ENCODE results near the gene MSX2.

MSX2 gene

GRCh38 chr5:174724484-174725260 is at the start of gene MSX2:
MSX2 (plus strand) TSS chr5:174724582; CDS start chr5:174724660, 78 bp downstream.
- peak; percentile 77 for DNase-seq

DNA sequence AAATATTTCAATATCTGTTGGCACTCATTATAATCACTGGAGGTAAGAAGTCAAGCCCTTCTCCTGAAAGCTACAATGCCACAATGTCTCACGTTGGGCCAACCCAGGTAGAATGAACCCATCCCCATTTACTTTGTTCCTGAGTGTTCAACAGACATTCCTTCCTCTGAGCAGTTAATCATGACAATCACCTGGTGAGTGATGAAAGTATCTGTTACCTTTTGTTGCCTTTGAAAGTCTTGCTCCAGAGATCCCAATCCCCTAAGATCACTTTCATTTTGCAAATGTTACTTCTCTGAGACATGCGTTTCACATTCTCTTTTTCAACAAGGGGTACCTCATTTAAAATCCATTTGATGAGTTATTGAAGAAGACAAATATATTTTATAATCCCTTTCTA is 49.3 kb upstream of the MSX2 start:
- DNase-seq, result no peak

DNA sequence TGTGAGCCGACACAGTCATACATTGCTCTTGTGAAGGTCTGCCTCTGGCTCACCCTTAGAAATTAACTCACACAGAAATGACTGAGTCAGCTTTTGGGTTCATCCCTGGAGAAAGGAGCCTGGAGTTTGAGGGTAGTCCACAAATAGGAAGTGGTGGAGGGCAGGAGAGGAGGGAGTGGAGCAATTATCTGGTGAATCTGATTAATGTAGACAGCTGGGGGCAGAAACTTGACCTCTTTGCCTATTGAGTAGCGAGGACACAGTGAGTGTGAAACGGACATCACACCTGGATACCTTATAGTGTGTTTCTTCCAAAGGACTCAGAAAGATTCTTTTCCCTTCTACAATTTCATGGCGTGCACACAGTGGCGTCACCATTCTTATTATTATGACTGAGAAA is 48.5 kb upstream of the MSX2 start:
- no peak for DNase-seq

DNA sequence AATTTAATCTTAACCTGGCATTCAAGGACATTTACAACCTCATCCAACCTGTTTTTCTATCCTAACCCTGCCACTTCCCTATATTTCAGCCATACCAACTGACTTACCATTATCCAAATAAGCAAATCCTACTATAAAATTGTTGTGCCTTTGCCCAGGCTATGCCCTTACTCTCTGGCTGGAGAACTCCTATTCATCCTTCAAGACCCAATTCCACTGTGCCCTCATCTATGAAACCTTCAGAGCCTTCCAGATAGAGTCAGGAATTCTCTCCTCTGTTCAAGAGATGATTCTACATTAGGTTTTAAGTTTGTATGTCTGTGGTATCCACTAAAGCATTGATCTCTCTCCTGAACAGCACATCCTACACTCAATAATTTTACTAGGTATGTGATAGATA is 46.3 kb upstream of the MSX2 start:
- no peak for DNase-seq

DNA sequence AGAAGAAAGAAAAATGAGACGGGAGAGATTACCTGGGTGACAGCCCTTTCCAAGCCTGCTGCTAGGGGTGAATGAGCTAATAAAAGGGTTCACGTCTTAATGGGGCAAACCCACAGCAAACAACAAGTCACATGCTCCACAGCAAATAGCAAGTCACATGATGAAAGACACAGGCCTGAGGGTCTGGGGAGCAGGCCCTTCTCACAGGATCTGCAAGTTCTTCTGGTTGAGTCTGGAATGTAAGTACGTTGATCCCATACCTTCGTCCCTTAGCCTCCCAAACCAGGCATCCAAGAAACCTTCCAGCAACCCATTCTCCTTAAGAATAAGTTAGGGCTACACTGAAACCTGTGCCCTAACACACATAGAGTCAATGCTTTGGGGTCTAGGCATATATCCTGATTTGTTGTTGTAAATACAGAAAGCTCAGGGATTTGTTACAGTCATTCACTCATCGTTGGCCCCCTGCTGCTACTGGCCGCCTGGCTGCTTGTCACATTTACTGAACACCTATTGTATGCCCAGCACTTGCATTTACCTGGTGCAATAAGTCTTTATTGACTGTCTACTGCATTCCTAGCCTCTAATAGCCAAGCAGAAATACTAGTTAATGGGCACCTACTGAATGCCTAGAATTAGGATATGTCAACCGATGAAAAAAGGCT is 43.3 kb upstream of the MSX2 start:
- no peak for DNase-seq

DNA sequence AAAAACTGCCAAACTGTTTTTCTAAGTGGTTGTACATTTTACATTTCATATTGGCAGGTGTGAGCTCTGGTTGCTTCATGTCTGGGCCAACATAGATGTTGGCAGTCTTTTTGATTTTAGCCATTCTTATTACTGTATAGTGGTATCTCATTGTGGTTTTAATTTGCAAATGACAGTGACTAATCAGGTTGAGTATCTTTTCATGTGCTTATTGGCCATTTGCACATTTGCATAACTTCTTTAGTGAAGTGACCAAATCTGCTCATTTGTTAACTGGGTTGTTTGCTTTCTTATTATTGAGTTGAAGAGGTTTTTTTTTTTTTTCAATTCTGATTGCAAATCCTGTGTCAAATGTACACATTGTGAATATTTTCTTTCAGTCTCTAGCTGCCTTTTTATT is 36.9 kb upstream of the MSX2 start:
- DNase-seq, result no peak

- DNase-seq, result no peak
Measured at GRCh38 chr5:174688441-174689354, 35.7 kb upstream of the MSX2 start.

GRCh38 chr5:174690271-174690670 is 34.1 kb upstream of the MSX2 start:
- DNase-seq, result no peak

DNA sequence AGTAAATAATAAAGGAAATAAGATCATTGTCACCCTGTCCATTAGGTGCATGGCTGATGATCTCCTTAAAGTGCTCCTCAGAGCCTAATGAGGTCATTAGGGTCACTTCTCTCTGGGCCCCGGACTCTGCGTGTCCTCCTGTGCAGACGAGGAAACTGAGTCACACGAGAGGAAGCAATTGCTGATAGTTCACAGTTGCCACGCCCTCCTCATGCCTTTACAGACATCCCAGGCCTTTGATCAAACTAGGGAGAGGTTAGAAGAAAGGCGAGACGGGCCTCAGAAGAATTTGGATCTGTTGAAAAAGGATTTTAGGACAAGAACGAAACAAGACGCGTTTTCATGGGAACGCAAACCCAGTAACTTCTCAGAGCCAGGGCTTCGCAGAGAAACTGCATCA is 32.0 kb upstream of the MSX2 start:
- no peak for DNase-seq

GRCh38 chr5:174692982-174693422 is 31.4 kb upstream of the MSX2 start:
- DNase-seq, result no peak

GRCh38 chr5:174693697-174694385 is 30.5 kb upstream of the MSX2 start:
- no peak for DNase-seq

DNA sequence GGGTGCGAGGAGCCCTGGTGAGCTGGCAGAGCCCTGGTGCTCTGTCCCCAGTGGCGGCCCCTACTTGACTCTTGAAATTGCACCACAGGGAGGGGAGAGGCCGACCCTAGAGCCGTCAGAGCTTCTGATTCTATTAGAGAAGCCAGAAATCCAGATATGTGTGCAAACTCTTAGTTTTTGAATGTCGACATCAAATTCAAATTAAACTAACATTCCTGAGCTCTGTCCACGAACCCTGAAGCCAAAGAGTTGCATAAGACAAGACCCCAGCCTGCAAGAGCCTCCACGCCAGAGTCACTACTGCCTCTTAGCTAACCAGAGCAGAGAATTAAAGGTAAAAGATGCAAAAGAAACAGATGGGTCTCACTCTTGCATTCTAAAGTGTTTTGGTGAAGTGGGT is 29.8 kb upstream of the MSX2 start:
- DNase-seq, result no peak

- no peak for DNase-seq
Measured at GRCh38 chr5:174698156-174698555, 26.2 kb upstream of the MSX2 start.

DNA sequence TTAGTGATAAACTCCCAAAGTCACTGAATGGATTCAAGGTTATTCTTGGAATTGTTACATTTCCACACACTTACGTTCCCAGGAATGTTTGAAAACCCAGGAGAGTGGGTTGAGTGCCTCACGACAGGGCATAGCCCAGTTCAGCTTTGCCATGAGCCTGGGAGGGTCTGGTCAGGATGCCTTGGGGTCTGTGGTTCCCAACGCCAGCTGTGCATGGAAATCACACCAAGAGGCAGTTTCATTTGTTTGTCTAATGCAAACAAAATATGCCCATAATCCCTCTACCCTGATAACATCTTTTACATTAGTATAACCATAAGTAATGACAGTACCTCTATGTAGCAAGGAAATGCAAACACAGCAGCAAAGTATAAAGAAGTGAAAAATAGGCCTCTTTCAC is 25.3 kb upstream of the MSX2 start:
- no peak for DNase-seq

GRCh38 chr5:174706997-174707572 is 17.3 kb upstream of the MSX2 start:
- DNase-seq, result no peak

GRCh38 chr5:174707671-174708070 is 16.7 kb upstream of the MSX2 start:
- DNase-seq, result no peak

GRCh38 chr5:174708476-174709207 is 15.7 kb upstream of the MSX2 start:
- DNase-seq, result no peak

DNA sequence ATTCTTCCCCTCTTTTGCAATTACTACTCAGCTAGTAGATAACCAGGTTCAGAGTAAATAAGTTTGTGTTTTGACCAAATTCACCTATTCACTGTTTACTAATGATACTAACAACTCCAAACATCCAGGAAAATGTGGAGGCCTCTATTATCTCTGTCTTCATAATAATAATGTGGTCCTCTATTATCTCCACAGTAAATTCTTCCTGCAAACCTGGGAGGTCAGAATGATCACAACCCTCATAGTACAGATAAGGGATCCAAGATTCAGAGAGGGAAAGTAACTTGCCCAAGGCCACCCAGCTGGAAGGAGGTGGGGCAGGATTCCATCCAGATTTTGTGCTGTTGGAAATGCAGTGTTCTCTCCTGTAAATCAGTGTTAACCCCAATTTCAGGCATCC is 9.6 kb upstream of the MSX2 start:
- DNase-seq, result no peak

GRCh38 chr5:174715804-174716203 is 8.6 kb upstream of the MSX2 start:
- no peak for DNase-seq

DNA sequence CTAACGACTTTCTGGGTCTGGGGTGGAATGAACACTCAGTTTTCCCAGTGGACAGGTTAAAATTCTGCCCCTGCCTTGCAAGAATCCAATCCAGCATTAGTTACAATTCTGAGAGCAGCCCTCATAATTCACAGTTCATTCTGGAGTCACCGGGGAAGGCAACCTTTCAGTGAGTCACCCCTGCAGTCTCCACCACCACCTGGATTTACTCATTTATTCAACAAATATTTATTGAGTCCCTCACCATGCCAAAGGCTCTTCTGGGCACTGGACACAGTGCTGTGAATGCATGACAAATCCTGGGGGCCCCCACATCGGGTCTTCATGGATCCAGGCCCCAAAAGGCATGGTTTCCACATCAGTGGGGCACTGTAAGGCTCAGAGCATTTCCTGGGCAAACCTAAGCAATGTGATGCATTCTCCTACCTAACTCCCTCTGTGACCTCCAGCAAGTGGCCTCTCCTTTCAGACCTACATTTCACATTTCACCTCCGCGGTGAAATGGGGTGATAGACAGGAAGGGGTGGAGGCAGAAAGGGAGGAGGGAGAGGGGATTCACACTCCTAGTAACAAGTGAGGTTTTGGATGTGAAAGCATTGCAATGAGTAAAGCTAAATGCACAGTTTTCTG is 6.4 kb upstream of the MSX2 start:
- no peak for DNase-seq

DNA sequence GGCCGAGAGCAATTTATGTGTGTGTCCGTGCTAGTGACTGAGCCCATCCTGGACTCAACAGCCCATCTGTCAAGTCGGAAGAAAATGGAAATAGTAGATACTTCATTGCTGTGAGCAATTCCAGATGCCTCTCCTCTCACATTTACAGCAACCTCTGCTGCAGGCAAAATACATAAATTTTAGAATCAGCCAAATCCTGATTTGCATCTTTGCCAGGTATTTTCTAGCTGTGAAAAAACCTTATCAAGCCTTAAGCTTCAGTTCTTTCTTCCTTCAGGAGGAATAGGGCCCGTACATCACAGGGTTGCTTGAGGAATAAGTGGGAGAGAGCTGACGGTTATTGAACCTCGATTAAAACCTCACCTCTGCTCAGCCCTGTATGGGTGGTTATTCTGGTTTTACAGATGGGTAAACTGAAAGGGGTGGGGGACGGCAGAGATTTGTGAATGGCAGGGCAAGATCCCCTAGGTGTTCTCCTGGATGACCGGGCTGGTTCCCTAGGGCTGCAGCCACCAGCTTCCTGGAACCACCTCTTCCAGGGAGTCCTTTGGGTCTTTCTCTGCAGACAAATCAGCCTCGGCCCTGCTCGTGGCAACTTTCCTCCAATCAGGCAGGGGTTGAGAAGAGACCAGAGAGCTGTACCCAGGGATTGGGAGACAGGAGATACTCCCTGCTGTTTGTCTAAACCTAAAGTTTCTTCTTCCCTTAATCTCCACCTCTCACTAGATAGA is 5.3 kb upstream of the MSX2 start:
- DNase-seq, result no peak
